OCI-M2 (cell line): ENCODE measurements around the gene LZTS2.

ENCODE experiments used
- DNase-seq: peaks from one replicate; lab custom pipeline; 2025; ENCODE audit not compliant: unreplicated experiment; lab: John Stamatoyannopoulos, UW

Gene LZTS2

GRCh38 chr10:100978901-100979195 is 20.8 kb upstream of the LZTS2 start:
- no peak for DNase-seq

GRCh38 chr10:100979791-100980272 is 19.8 kb upstream of the LZTS2 start:
- no peak for DNase-seq

- DNase-seq: no peak
Measured at GRCh38 chr10:100980311-100980710, 19.3 kb upstream of the LZTS2 start.

- DNase-seq: no peak
Measured at GRCh38 chr10:100980711-100981110, 18.9 kb upstream of the LZTS2 start.

GRCh38 chr10:100981178-100981772 is 18.3 kb upstream of the LZTS2 start:
- DNase-seq: no peak

GRCh38 chr10:100982916-100983830 is 16.4 kb upstream of the LZTS2 start:
- no peak for DNase-seq

- no peak for DNase-seq
Measured at GRCh38 chr10:100983868-100984671, 15.5 kb upstream of the LZTS2 start.

GRCh38 chr10:100984672-100985177 is 14.9 kb upstream of the LZTS2 start:
- no peak for DNase-seq

- DNase-seq: no peak
Measured at GRCh38 chr10:100985336-100985735, 14.3 kb upstream of the LZTS2 start.

- DNase-seq: no peak
Measured at GRCh38 chr10:100986623-100986951, 13.0 kb upstream of the LZTS2 start.

GRCh38 chr10:100986952-100987684 is 12.5 kb upstream of the LZTS2 start, which contains the start of the genes MRPL43 and TWNK:
Gene MRPL43 (minus strand): TSS chr10:100987497. CDS start chr10:100987443, 54 bp downstream.
Gene TWNK (plus strand): TSS chr10:100987543. CDS start chr10:100988211, 668 bp downstream.
- DNase-seq: peak; percentile 52

- no peak for DNase-seq
Measured at GRCh38 chr10:100987685-100988049, 11.9 kb upstream of the LZTS2 start.

GRCh38 chr10:100988166-100988565 is 11.4 kb upstream of the LZTS2 start:
- no peak for DNase-seq

- no peak for DNase-seq
Measured at GRCh38 chr10:100989088-100989487, 10.5 kb upstream of the LZTS2 start.

GRCh38 chr10:100993986-100994708 is 5.5 kb upstream of the LZTS2 start:
- DNase-seq: no peak

- DNase-seq: no peak
Measured at GRCh38 chr10:100995181-100995580, 4.4 kb upstream of the LZTS2 start.

GRCh38 chr10:100996678-100997359 is 2.8 kb upstream of the LZTS2 start:
- no peak for DNase-seq

- DNase-seq: peak; percentile 69
Measured at GRCh38 chr10:100997360-100998182, 2.0 kb upstream of the LZTS2 start.
